Measurements from ENCODE around the gene EML5.

The EML5 gene

GRCh38 chr14:88588081-88588480, 204.7 kb downstream of the EML5 start:
- FAIRE-seq, result no peak
- DNase-seq (ENCODE audit: extremely low spot score, insufficient read length, low read depth), result no peak

DNA sequence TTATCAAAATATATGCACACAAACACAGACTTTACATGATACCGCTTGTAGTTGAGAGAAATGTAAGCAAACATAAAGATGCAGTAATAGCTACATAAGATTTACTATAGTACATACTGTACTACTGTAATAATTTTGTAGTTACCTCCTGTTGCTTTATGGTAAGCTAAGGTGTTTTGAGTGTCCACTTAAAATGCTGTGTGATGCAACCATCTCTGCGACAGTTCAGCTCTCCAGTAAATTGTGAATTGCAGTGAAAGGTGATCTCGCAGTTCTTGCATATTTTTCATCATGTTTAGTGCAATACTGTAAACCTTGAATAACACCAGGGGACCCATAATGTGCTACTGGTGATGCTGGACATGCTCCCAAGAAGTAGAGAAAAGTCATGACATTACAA, 208.3 kb downstream of the EML5 start:
- DNase-seq (ENCODE audit: extremely low spot score, insufficient read length, low read depth) (no peak), FAIRE-seq (no peak)

- no peak for FAIRE-seq
These were observed 216.5 kb downstream of the EML5 start for GRCh38 chr14:88576222-88576621.

GRCh38 chr14:88572117-88572516, 220.6 kb downstream of the EML5 start:
- DNase-seq (ENCODE audit: extremely low spot score, insufficient read length, low read depth), result no peak
- FAIRE-seq, result no peak

More at GRCh38 chr14:88576222-88576621, 216.5 kb downstream of the EML5 start:
- no peak for DNase-seq (ENCODE audit: extremely low spot score, insufficient read length, low read depth)

GRCh38 chr14:88568196-88568595, 224.6 kb downstream of the EML5 start:
- DNase-seq (ENCODE audit: extremely low spot score, insufficient read length, low read depth) (no peak), FAIRE-seq (no peak)

DNA sequence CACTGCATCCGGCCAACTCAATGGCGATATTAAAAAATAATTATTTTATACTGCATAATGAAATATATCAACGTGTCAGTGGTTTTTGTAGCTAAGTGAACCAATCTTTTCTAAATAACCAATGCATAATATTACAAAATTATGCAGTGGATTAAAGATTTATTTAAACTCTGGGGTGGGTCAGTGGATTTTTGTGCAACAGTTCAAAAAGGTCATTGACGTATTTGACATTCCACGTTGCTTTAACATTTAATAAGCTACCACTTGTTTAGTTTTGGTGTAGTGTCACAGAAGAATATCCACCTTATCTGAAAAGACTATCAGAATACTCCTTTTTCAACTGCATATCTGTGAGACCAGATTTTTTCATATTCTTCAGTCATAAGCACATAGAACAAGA, 227.3 kb downstream of the EML5 start:
- no peak for DNase-seq (ENCODE audit: extremely low spot score, insufficient read length, low read depth)
- no peak for FAIRE-seq

DNA sequence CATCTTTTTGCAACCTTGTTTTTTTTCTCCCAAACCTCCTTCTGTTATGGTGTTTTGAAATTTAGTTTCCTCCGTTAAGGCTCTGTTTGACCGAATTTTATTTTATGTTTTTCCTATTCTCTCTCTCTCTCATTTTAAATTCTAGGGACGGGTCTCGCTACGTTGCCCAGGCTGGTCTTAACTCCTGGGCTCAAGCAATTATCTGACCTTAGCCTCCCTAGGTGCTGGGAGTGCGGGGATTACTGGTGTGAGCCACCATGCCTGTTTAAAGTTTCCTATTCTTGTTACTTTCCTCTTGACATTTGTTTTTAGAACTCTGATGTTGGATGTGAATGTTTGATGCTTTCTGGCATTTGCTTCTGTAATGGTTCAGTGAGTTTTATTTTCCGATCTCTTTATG, 228.9 kb downstream of the EML5 start:
- no peak for DNase-seq (ENCODE audit: extremely low spot score, insufficient read length, low read depth)
- FAIRE-seq, result no peak

GRCh38 chr14:88562831-88563686, 229.7 kb downstream of the EML5 start, which contains the start of gene ZC3H14:
Gene ZC3H14 (plus strand): TSS chr14:88563037. CDS start chr14:88563134, 97 bp downstream.
- peak; percentile 83 for FAIRE-seq
- DNase-seq (ENCODE audit: extremely low spot score, insufficient read length, low read depth), result peak; percentile 92

DNA sequence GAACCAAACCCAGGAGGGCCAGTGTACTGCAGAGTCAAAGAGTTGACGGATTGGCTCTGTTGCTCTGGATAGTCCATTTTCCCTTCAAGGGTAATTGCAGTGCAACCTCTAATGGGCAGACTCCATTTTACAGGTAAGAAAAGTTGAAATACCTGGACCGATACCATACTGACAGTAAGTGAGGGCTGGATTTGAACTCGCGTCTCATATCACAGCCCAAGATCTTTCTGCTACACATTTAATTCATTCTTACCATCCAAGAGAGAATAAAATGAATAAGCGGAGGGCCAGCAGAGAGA, 230.3 kb downstream of the EML5 start:
- FAIRE-seq, result no peak

More for the DNA sequence above, 230.3 kb downstream of the EML5 start:
- no peak for DNase-seq (ENCODE audit: extremely low spot score, insufficient read length, low read depth)

All from GM18507 (cell line).